ENCODE data around the gene HTRA3.

The HTRA3 gene

GRCh38 chr4:8352368-8353157 lies 83.0 kb downstream of the HTRA3 start:
- DNase-seq, result no peak

GRCh38 chr4:8353158-8353669 lies 83.7 kb downstream of the HTRA3 start:
- DNase-seq, result no peak

DNA sequence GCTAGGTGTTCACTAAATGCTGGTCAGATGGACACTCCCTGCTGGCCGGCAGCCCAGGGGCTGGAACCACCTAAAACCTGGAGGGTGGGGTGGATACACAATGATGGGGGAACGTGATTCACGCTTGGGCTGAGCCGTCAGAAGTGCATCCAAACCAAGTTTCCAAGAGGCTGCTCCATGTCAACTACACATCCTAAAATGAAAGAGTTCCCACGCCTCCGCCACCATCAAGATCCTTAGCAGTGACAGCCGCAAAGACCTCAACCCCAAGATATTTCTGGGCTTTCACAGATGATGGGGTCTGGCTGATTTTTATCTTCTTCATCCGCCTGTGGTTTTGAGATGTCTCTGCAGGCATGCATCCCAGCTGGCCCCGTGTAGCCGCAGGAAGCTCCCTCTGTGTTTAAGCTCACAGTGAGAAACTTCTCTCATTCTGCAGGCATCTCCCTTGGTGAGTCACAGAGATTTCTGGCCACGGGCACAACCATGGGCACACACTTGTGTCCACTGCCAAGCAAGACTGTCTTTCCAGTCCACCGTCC lies 84.4 kb downstream of the HTRA3 start:
- DNase-seq, result no peak

DNA sequence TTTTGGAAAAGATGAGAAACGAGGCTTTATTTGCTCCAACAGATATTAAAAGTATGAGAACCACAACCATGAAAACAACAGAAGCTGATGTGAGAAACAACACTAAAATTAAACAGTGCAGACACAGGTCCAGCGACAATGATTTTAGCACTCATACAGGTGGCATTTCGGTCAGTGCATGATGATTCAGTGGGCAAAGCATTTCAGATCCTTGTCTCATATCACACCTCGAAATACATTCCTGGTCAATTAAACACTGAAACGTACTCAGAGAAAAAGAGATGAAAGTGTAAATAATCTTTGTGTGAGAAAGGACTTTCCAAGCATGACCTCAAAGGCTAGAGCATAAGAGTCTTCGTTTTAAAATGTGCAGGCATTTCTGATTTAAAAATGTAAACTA lies 85.8 kb downstream of the HTRA3 start:
- no peak for DNase-seq

DNA sequence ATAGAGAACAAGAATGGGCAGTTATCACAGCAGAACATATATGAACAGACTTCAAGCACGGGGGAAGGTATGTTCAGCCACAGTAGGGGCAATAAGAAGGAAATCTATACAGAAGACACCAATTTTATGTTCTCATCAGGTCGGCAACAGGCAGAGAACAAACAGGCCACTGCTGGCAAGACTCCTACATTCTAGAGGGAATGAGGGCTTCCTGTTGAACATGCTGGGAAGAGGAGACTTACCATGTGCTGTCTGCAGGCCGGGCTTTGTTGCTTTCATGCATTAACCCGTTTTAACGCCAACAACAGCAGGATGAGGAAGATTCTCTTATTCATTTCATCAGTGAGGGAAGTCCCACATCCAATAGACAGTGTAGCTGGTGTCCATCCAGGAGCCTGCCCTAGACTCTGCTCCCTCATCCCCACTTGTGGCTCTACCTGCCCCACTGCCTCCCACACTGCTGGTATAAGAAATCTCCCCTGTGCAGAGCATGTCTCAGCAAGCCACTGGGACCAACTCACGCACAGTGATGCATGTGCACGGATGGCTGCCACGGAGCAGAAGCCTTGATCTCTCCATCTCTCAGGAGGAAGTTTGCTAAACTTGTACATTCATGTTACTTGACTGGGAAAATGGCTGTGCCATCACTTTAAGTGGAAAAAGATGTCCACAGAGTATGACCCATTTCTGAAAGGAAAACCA lies 86.5 kb downstream of the HTRA3 start:
- DNase-seq, result no peak

Data from nucleus accumbens (tissue), 56 donors.